Retinal pigment epithelial cell (primary cell): Measurements from ENCODE around the gene PIP5K1B.
A peak's percentile ranks its signal among the peaks of the same experiment; 100 is the strongest.

Experiments
- DNase-seq: peaks from one replicate; pipeline ENCODE4 v3.0.0-alpha.2; 2010; ENCODE audit warnings: low read depth
- H3K4me3 ChIP-seq: 2 replicates; pipeline ENCODE4 v1.5.1; 2011; ENCODE audit warnings: mild to moderate bottlenecking, low read length, control low read depth, moderate library complexity
- TF ChIP-seq, protein P1 (sequence below): conservative IDR thresholded peaks from 2 replicates; pipeline ENCODE4 v1.5.1; 2011; ENCODE audit warnings: low read depth, low read length, control low read depth, inconsistent platforms

PIP5K1B gene

DNA sequence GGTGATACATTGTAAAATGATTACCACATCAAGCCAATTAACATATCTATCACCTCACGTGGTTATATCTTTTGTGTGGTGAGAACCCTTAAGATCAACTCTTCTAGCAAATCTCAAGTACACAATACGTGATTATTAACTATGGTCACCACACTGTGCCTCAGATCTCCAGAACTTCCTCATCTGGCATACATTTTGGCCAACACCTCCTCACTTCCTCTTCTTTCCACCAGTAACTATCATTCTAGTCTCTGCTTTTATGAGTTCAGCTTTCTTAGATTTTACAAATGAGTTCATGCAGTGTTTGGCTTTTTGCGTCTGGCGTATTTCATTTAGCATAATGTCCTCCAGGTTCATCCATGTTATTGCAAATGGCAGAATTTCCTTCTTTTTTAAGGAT lies 273.0 kb downstream of the PIP5K1B start:
- DNase-seq = no peak
- H3K4me3 ChIP-seq = no peak overlapping the region
- TF ChIP-seq, protein P1, sequence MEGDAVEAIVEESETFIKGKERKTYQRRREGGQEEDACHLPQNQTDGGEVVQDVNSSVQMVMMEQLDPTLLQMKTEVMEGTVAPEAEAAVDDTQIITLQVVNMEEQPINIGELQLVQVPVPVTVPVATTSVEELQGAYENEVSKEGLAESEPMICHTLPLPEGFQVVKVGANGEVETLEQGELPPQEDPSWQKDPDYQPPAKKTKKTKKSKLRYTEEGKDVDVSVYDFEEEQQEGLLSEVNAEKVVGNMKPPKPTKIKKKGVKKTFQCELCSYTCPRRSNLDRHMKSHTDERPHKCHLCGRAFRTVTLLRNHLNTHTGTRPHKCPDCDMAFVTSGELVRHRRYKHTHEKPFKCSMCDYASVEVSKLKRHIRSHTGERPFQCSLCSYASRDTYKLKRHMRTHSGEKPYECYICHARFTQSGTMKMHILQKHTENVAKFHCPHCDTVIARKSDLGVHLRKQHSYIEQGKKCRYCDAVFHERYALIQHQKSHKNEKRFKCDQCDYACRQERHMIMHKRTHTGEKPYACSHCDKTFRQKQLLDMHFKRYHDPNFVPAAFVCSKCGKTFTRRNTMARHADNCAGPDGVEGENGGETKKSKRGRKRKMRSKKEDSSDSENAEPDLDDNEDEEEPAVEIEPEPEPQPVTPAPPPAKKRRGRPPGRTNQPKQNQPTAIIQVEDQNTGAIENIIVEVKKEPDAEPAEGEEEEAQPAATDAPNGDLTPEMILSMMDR = no peak

GRCh38 chr9:68978501-68978900 lies 273.5 kb downstream of the PIP5K1B start:
- H3K4me3 ChIP-seq = no peak overlapping the region
- TF ChIP-seq, protein P1 = no peak
- DNase-seq = no peak

- H3K4me3 ChIP-seq = no peak overlapping the region
- no peak for DNase-seq
- TF ChIP-seq, protein P1 = no peak
Measured at GRCh38 chr9:68979538-68980314, 274.7 kb downstream of the PIP5K1B start.

DNA sequence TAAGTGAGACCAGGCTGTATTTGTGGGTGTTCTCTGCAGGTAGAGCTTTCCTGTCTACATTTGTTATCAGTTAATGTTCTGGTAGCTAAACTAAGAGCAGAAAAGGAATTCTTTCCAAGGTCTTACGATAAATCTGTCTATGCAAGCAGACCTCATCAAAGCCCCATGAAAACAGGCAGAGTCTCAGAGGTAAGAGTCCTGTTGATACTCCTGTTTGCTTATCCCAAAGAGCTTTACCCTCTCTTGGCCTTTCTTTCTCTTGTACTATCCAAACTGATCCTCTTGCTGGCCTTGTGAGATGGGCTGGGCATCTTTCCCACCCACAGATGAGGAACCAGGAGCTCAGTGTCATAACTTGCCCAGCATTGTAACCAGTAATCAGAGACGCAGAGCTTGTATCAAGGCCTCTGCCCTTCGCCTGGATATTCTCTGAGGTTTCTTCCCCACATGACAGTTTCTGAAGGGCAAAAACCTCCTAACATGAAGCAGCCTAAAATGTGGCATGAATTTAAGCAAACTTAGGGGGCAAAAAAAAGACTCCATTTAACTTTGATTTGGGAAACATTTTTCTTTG lies 275.4 kb downstream of the PIP5K1B start:
- no peak overlapping the region for H3K4me3 ChIP-seq
- DNase-seq = no peak
- TF ChIP-seq, protein P1 = no peak

GRCh38 chr9:68981789-68982188 lies 276.7 kb downstream of the PIP5K1B start:
- TF ChIP-seq, protein P1 = no peak
- peak; percentile 89 for DNase-seq
- H3K4me3 ChIP-seq = no peak overlapping the region

DNA sequence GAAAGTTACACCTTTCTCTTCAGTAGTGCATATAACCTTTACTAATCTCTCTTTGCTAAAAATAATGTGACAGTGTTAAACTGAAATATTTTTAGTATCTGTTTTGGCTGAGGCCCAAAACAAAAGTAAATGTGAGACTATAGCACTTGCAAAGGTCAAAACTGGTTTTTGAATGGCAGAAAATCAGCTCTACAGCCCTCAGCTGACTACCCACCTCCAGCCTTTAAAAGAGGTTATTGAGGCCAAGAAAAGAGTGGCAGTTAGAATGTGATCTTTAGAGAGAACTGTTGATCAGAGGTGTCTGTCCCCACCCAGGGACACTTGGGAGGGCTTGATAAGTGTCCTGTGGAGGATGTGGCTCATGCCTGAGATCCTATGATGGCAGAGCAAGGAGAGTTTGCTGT lies 278.0 kb downstream of the PIP5K1B start:
- TF ChIP-seq, protein P1 = no peak
- no peak overlapping the region for H3K4me3 ChIP-seq
- DNase-seq = no peak
